Measurements from ENCODE around the gene OSBPL5.

DNA sequence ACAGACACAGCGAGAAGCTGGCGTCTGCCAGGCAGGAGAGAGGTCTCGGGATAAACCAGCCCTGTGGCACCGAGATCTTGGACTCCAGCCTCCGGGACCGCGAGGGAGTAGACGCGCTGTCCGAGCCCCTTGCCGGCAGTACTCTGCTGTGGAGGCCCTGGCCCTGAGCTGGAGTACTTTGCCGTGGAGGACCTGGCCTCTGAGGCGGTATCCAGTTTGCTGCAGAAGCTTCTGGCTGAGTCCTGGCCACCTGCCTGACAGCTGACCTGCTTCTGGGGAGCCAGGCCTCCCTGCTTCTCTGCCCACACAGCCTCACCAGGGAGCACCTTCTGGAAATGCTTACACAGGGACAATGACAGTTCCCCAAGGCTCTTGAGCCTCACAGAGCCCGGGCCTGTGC lies 76.3 kb downstream of the OSBPL5 start:
- TF ChIP-seq POLR2AphosphoS5 (IDR thresholded peaks at IDR 0.05) = no peak
- no peak for TF ChIP-seq CTCF (IDR thresholded peaks at IDR 0.05)
- TF ChIP-seq POLR2A (IDR thresholded peaks at IDR 0.05) = no peak
